Measurements from ENCODE around the gene SPIRE2.

Gene SPIRE2

GRCh38 chr16:89890200-89890599 lies 61.9 kb downstream of the SPIRE2 start:
- H3K27ac ChIP-seq (ENCODE audit: low read depth, low read length) = no peak overlapping the region

GRCh38 chr16:89890886-89891657 lies 62.8 kb downstream of the SPIRE2 start:
- Histone ChIP-seq H3K27me3 (ENCODE audit: control insufficient read depth, insufficient read depth, low read length) (no peaks in the 10 kb centered on the region), H3K27ac (ENCODE audit: low read depth, low read length) (no peak overlapping the region), H3K4me1 (ENCODE audit: control insufficient read depth, insufficient read depth, low read length) (no peaks in the 10 kb centered on the region), H3K9ac (ENCODE audit: low read length) (no peak overlapping the region), H3K36me3 (ENCODE audit: control insufficient read depth, insufficient read depth, low read length) (peaks cover 48% of the 10 kb centered on the region), H3K4me3 (ENCODE audit: low read length) (no peak overlapping the region)

More at GRCh38 chr16:89890200-89890599, 61.9 kb downstream of the SPIRE2 start:
- H3K4me1 ChIP-seq (ENCODE audit: control insufficient read depth, insufficient read depth, low read length) = no peaks in the 10 kb centered on the region
- H3K27me3 ChIP-seq (ENCODE audit: control insufficient read depth, insufficient read depth, low read length) = no peaks in the 10 kb centered on the region
- H3K9ac ChIP-seq (ENCODE audit: low read length) = no peak overlapping the region
- H3K36me3 ChIP-seq (ENCODE audit: control insufficient read depth, insufficient read depth, low read length) = peaks cover 45% of the 10 kb centered on the region
- no peak overlapping the region for H3K4me3 ChIP-seq (ENCODE audit: low read length)

DNA sequence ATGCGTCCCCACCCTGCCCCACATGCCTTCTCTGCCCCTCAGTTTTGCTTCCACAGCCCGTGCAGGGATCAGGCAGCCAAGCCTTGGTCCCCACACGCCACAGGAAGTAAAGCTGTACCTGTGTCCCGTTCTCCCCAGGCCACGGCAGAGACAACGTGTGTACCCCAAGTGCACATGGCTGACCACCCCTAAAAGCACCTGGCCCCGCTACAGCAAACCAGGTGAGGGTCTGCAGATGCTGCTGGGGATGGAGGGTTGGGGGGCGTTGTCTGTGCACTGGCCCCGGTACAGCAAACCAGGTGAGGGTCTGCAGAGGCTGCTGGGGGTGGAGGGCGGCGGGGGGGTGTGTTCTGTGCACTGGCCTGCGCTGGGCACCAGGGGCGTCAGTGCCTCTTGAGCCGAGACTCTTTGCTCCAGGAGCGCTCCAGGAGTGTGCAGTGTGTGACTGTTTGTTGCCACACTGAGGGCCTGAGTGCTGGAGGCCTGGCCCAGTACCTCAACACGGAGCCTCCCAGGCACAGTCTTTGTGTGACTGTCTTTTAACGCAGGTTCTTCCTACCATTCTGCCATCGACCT lies 63.9 kb downstream of the SPIRE2 start:
- H3K4me1 ChIP-seq (ENCODE audit: control insufficient read depth, insufficient read depth, low read length) = no peaks in the 10 kb centered on the region
- H3K36me3 ChIP-seq (ENCODE audit: control insufficient read depth, insufficient read depth, low read length) = peaks cover 50% of the 10 kb centered on the region
- no peak overlapping the region for H3K27ac ChIP-seq (ENCODE audit: low read depth, low read length)
- H3K27me3 ChIP-seq (ENCODE audit: control insufficient read depth, insufficient read depth, low read length) = no peaks in the 10 kb centered on the region
- no peak overlapping the region for H3K4me3 ChIP-seq (ENCODE audit: low read length)
- no peak overlapping the region for H3K9ac ChIP-seq (ENCODE audit: low read length)

GRCh38 chr16:89892635-89893034 lies 64.4 kb downstream of the SPIRE2 start:
- Histone ChIP-seq H3K4me3 (ENCODE audit: low read length) (no peak overlapping the region), H3K36me3 (ENCODE audit: control insufficient read depth, insufficient read depth, low read length) (peaks cover 47% of the 10 kb centered on the region), H3K27me3 (ENCODE audit: control insufficient read depth, insufficient read depth, low read length) (no peaks in the 10 kb centered on the region), H3K9ac (ENCODE audit: low read length) (no peak overlapping the region), H3K4me1 (ENCODE audit: control insufficient read depth, insufficient read depth, low read length) (no peaks in the 10 kb centered on the region), H3K27ac (ENCODE audit: low read depth, low read length) (no peak overlapping the region)

DNA sequence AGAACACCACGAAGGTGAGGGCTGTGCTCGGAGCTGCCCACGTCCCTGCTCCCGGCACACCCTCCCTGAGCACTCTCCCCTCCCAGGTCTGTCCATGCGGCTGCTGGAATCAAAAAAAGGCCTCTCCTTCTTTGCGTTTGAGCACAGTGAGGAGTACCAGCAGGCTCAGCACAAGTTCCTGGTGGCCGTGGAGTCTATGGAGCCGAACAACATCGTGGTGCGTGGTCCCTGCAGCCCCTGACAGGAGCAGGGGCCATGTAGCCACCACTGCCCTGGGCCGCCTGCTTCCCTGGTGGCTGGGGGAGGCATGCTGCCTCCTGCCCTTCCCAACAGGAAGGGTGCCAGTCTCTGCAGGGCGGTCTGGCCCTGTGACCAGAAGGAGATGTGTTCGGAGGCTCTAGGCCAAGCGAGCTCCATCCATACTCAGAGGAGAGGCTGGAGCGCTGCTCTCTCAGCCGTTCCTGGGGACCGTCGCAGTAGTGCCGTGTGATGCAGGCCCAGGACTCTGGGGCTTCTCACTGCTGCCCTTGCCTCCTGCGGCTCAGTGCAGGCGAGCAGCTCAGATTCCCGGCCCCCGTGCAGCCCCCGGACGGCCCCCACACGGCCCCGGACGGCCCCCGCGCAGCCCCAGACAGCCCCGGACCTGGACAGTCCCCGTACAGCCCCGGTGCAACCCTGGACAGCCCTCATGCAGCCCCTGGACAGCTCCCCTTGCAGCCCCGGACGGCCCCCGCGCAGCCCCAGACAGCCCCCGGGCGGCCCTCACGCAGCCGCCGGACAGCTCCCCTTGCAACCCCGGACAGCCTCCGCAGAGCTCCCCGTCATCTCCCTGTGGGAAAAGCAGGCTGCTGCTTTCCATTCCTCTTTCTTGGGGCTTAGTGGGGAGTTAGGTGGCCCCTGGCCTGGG lies 65.6 kb downstream of the SPIRE2 start:
- Histone ChIP-seq H3K36me3 (ENCODE audit: control insufficient read depth, insufficient read depth, low read length) (peaks cover 51% of the 10 kb centered on the region), H3K9ac (ENCODE audit: low read length) (no peak overlapping the region), H3K27ac (ENCODE audit: low read depth, low read length) (no peak overlapping the region), H3K27me3 (ENCODE audit: control insufficient read depth, insufficient read depth, low read length) (no peaks in the 10 kb centered on the region), H3K4me3 (ENCODE audit: low read length) (no peak overlapping the region), H3K4me1 (ENCODE audit: control insufficient read depth, insufficient read depth, low read length) (no peaks in the 10 kb centered on the region)

- no peak overlapping the region for H3K4me3 ChIP-seq (ENCODE audit: low read length)
- H3K27me3 ChIP-seq (ENCODE audit: control insufficient read depth, insufficient read depth, low read length) = no peaks in the 10 kb centered on the region
- no peak overlapping the region for H3K27ac ChIP-seq (ENCODE audit: low read depth, low read length)
- H3K36me3 ChIP-seq (ENCODE audit: control insufficient read depth, insufficient read depth, low read length) = peaks cover 57% of the 10 kb centered on the region
- H3K9ac ChIP-seq (ENCODE audit: low read length) = no peak overlapping the region
- no peaks in the 10 kb centered on the region for H3K4me1 ChIP-seq (ENCODE audit: control insufficient read depth, insufficient read depth, low read length)
Observed at GRCh38 chr16:89895482-89896250, 67.4 kb downstream of the SPIRE2 start.

GRCh38 chr16:89897204-89897603 lies 68.9 kb downstream of the SPIRE2 start:
- no peaks in the 10 kb centered on the region for H3K27me3 ChIP-seq (ENCODE audit: control insufficient read depth, insufficient read depth, low read length)
- peaks cover 53% of the 10 kb centered on the region for H3K36me3 ChIP-seq (ENCODE audit: control insufficient read depth, insufficient read depth, low read length)
- H3K4me1 ChIP-seq (ENCODE audit: control insufficient read depth, insufficient read depth, low read length) = no peaks in the 10 kb centered on the region
- no peak overlapping the region for H3K9ac ChIP-seq (ENCODE audit: low read length)
- no peak overlapping the region for H3K4me3 ChIP-seq (ENCODE audit: low read length)
- no peak overlapping the region for H3K27ac ChIP-seq (ENCODE audit: low read depth, low read length)

DNA sequence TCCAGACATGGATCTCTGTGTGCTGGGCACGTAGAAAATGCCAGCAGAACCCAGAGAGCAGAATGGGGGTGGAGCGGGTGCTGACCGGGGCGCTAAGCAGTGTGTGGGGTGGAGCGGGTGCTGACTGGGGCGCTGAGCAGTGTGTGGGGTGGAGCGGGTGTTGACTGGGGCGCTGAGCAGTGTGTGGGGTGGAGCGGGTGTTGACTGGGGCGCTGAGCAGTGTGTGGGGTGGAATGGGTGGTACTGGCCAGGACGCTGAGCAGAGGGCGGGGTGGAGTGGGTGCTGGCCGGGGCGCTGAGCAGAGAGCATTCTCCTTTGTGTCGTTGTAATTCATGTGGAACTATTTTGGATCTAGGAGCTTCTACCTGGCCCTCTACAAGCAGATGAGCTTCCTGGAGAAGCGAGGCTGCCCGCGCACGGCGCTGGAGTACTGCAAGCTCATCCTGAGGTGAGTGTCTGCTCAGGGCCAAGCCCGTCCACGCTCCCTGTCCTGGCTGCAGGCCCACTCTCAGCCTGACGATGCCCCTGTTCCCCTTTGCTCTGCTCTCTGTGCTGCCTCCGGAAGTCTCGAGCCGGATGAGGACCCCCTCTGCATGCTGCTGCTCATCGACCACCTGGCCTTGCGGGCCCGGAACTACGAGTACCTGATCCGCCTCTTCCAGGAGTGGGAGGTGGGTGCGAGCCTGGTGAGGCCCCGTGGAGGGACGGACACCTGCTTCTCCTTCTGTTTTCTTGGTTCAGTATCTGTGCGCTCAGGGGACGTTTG lies 70.1 kb downstream of the SPIRE2 start:
- no peaks in the 10 kb centered on the region for H3K4me1 ChIP-seq (ENCODE audit: control insufficient read depth, insufficient read depth, low read length)
- H3K36me3 ChIP-seq (ENCODE audit: control insufficient read depth, insufficient read depth, low read length) = peaks cover 48% of the 10 kb centered on the region
- H3K9ac ChIP-seq (ENCODE audit: low read length) = no peak overlapping the region
- no peak overlapping the region for H3K27ac ChIP-seq (ENCODE audit: low read depth, low read length)
- no peak overlapping the region for H3K4me3 ChIP-seq (ENCODE audit: low read length)
- H3K27me3 ChIP-seq (ENCODE audit: control insufficient read depth, insufficient read depth, low read length) = no peaks in the 10 kb centered on the region

GRCh38 chr16:89899879-89900481 lies 71.7 kb downstream of the SPIRE2 start:
- H3K27ac ChIP-seq (ENCODE audit: low read depth, low read length) = no peak overlapping the region
- no peak overlapping the region for H3K9ac ChIP-seq (ENCODE audit: low read length)
- no peak overlapping the region for H3K4me3 ChIP-seq (ENCODE audit: low read length)
- no peaks in the 10 kb centered on the region for H3K4me1 ChIP-seq (ENCODE audit: control insufficient read depth, insufficient read depth, low read length)
- H3K36me3 ChIP-seq (ENCODE audit: control insufficient read depth, insufficient read depth, low read length) = peaks cover 48% of the 10 kb centered on the region
- H3K27me3 ChIP-seq (ENCODE audit: control insufficient read depth, insufficient read depth, low read length) = no peaks in the 10 kb centered on the region

GRCh38 chr16:89900885-89901284 lies 72.6 kb downstream of the SPIRE2 start:
- no peaks in the 10 kb centered on the region for H3K27me3 ChIP-seq (ENCODE audit: control insufficient read depth, insufficient read depth, low read length)
- H3K4me1 ChIP-seq (ENCODE audit: control insufficient read depth, insufficient read depth, low read length) = no peaks in the 10 kb centered on the region
- H3K4me3 ChIP-seq (ENCODE audit: low read length) = no peak overlapping the region
- H3K27ac ChIP-seq (ENCODE audit: low read depth, low read length) = no peak overlapping the region
- H3K9ac ChIP-seq (ENCODE audit: low read length) = no peak overlapping the region
- H3K36me3 ChIP-seq (ENCODE audit: control insufficient read depth, insufficient read depth, low read length) = peaks cover 48% of the 10 kb centered on the region

GRCh38 chr16:89902980-89903379 lies 74.7 kb downstream of the SPIRE2 start:
- Histone ChIP-seq H3K4me3 (ENCODE audit: low read length) (no peak overlapping the region), H3K27ac (ENCODE audit: low read depth, low read length) (no peak overlapping the region), H3K27me3 (ENCODE audit: control insufficient read depth, insufficient read depth, low read length) (no peaks in the 10 kb centered on the region), H3K36me3 (ENCODE audit: control insufficient read depth, insufficient read depth, low read length) (peaks cover 52% of the 10 kb centered on the region), H3K9ac (ENCODE audit: low read length) (no peak overlapping the region), H3K4me1 (ENCODE audit: control insufficient read depth, insufficient read depth, low read length) (no peaks in the 10 kb centered on the region)
